ENCODE results near the gene RPS4Y1.

RPS4Y1 gene

GRCh38 chrY:2913066-2913815 lies 71.8 kb downstream of the RPS4Y1 start:
- Histone ChIP-seq H3K27me3 (no peaks in the 10 kb centered on the region), H3K36me3 (no peaks in the 10 kb centered on the region), H3K9me3 (replicated peaks in 1 of 11) (no peaks in the 10 kb centered on the region), H3K4me2 (no peak overlapping the region), H3K27ac (no peak overlapping the region), H3K4me1 (no peaks in the 10 kb centered on the region), H3K4me3 (no peak overlapping the region), H4K20me1 (no peaks in the 10 kb centered on the region), H3K9ac (no peak overlapping the region)
- no peak for TF ChIP-seq Cebpa-rat (IDR thresholded peaks at IDR 0.05)

All from BLaER1 treated with 17β-estradiol and CSF1 and Interleukin-3, amounts not matched to agents 10 nM and 100 nM (cell line).